Measurements from ENCODE around the gene CAP1. TPM values are rescaled to one million over a fixed set of nuclear protein-coding genes. Genes with fewer than 3 reads are reported as not detected.

Gene CAP1
- total and polyA plus RNA-seq, 9 of the 15 experiments (the other 6 are each of a cell fraction or from before 2014, with no cell fraction given), result 230 to 658 (median 281) TPM

- no peaks in the 10 kb centered on the region for H3K9me1 ChIP-seq (ENCODE audit: control insufficient read depth, insufficient read depth, low read length)
- CTCF ChIA-PET (ENCODE audit: low intra/inter-chr PET ratio), result no interaction called here
Measured at GRCh38 chr1:40001456-40001855, 39.1 kb upstream of the CAP1 start.

More at GRCh38 chr1:40001456-40001855, 39.1 kb upstream of the CAP1 start:
- H3K27ac ChIP-seq (ENCODE audit: extremely low read depth, low read depth, low read length), result no peak overlapping the region
- H3K36me3 ChIP-seq (ENCODE audit: control insufficient read depth, insufficient read depth, low read length), result no peaks in the 10 kb centered on the region
- no peak overlapping the region for H3K4me2 ChIP-seq (ENCODE audit: insufficient read depth, low read length)
- no peak for TF ChIP-seq COPS2 (conservative IDR thresholded peaks at IDR 0.05)
- TF ChIP-seq ZNF518B (CRISPR knock-in tag; IDR thresholded peaks at IDR 0.05), result no peak
- no peak for TF ChIP-seq ZNF174 (CRISPR knock-in tag; IDR thresholded peaks at IDR 0.05)
- TF ChIP-seq ZNF766 (CRISPR knock-in tag; conservative IDR thresholded peaks at IDR 0.05), result no peak
- TF ChIP-seq CBFA2T3 (IDR thresholded peaks at IDR 0.05), result no peak
- no peak for TF ChIP-seq NFATC3 (IDR thresholded peaks at IDR 0.05)
- no peak for TF ChIP-seq ZNF143 (CRISPR knock-in tag; IDR thresholded peaks at IDR 0.05)
- no peak for TF ChIP-seq NKRF (IDR thresholded peaks at IDR 0.05; ENCODE audit: borderline replicate concordance)
- TF ChIP-seq ZNF583 (CRISPR knock-in tag; IDR thresholded peaks at IDR 0.05), result no peak
- TF ChIP-seq RFX7 (CRISPR knock-in tag; IDR thresholded peaks at IDR 0.05), result no peak
- TF ChIP-seq POLR2H (tag; IDR thresholded peaks at IDR 0.05; ENCODE audit: low read depth), result no peak
- TF ChIP-seq ZFPM2 (CRISPR knock-in tag; IDR thresholded peaks at IDR 0.05), result no peak
- no peak for TF ChIP-seq CHD4 (IDR thresholded peaks at IDR 0.05; ENCODE audit: insufficient read depth, insufficient replicate concordance, low read depth, low read length, poor library complexity, severe bottlenecking)
- TF ChIP-seq NCOR1 (IDR thresholded peaks at IDR 0.05), result no peak
- no peak for TF ChIP-seq USF2 (CRISPR knock-in tag; IDR thresholded peaks at IDR 0.05)
- POLR2A ChIA-PET, result interaction anchor here (0.6 to 1.4 kb wide), 7 partner anchors 9 to 137 kb away, joined by 3 read pairs; no protein-coding TSS in a partner anchor
- no peak overlapping the region for H2AFZ ChIP-seq (ENCODE audit: low read depth, low read length)
- intact Hi-C loops (cut with micrococcal nuclease), result no loop called here
- BruUV-seq (replicated peaks), result no TSS peak
- H3K79me2 ChIP-seq (ENCODE audit: control insufficient read depth, insufficient read depth, low read length), result no peaks in the 10 kb centered on the region
- no peak overlapping the region for H3K9ac ChIP-seq (ENCODE audit: insufficient read depth in 1 of 2, low read depth in 2 of 2, low read length in 2 of 2)
- in situ Hi-C loops (cut with MboI), result no loop called here
- no peak overlapping the region for H3K4me3 ChIP-seq
- no peak for DNase-seq (ENCODE audit: extremely low read depth in 1 of 4, low spot score in 3 of 4)
- FAIRE-seq, result no peak
- no peak for ATAC-seq
- H3K9me3 ChIP-seq (replicated peaks; ENCODE audit: control insufficient read depth, insufficient read depth, low read depth, low read length), result no peaks in the 10 kb centered on the region; the same call in 1 of the 2 replicates
- no peaks in the 10 kb centered on the region for H3K4me1 ChIP-seq (replicated peaks in 1 of 2; ENCODE audit: control insufficient read depth in 2 of 2, insufficient read depth in 2 of 2, low read length in 2 of 2)
- WGBS (ENCODE audit: insufficient coverage, low coverage, missing lambda C conversion rate), result 17% methylated on average over 2 of the region's 2 CpGs
- peaks cover 0 to 9% of the 10 kb centered on the region in 2 experiments; a peak in 4 of 5 replicates for H3K27me3 ChIP-seq (ENCODE audit: control insufficient read depth in 2 of 2, insufficient read depth in 2 of 2, low read length in 2 of 2)
- H4K20me1 ChIP-seq (replicated peaks; ENCODE audit: control insufficient read depth, insufficient read depth, low read length), result no peaks in the 10 kb centered on the region
